ENCODE results near the gene WARS2.

DNA sequence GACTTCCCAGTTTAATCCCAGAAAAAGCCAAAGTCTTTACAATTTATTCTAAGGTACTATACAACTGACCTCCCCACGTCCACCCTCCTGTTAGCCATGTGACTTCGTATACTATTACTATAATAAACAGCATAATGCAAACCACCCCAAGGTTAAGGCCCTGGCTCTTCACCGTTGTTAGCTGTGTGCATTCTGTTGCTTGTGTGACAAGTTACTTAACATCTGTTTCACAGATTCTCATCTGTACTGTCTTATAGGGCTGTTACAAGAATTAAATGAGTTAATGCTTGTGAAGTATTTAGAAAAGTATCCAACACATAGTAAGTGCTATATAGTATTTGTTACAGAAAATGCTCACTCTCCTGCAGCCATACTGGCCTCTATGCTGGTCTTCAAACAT is 15.7 kb downstream of the WARS2 start:
- TF ChIP-seq, protein P1, sequence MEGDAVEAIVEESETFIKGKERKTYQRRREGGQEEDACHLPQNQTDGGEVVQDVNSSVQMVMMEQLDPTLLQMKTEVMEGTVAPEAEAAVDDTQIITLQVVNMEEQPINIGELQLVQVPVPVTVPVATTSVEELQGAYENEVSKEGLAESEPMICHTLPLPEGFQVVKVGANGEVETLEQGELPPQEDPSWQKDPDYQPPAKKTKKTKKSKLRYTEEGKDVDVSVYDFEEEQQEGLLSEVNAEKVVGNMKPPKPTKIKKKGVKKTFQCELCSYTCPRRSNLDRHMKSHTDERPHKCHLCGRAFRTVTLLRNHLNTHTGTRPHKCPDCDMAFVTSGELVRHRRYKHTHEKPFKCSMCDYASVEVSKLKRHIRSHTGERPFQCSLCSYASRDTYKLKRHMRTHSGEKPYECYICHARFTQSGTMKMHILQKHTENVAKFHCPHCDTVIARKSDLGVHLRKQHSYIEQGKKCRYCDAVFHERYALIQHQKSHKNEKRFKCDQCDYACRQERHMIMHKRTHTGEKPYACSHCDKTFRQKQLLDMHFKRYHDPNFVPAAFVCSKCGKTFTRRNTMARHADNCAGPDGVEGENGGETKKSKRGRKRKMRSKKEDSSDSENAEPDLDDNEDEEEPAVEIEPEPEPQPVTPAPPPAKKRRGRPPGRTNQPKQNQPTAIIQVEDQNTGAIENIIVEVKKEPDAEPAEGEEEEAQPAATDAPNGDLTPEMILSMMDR (conservative IDR thresholded peaks at IDR 0.05; ENCODE audit: low read length), result no peak
- no peak for TF ChIP-seq EZH2phosphoT487 (IDR thresholded peaks at IDR 0.05; ENCODE audit: borderline replicate concordance, low read depth, low read length)
